ENCODE results near the gene GPR21. TPM values are rescaled to one million over a fixed set of nuclear protein-coding genes. Genes with fewer than 3 reads are reported as not detected.

Gene GPR21
- total RNA-seq, 2 donors from 2014 or later: 1.5 to 1.8 TPM

DNA sequence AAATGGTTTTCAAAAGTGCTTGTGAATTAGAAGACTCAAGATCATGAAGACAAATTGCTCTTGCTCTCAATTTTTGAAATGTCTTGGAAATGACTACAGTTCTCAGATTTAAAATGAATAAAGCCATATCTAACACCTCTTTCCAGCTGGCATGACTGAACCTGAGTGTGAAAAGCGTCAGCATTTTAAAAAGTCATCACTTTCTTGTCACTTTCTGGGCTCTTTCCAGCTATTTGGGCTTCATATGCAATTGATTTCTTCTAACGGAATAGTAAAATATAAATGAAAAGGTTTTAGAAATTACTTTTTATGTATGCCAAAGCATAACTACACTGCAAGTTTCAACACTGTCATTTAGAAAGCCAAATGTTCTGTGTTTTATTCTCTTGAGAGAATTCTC is 2.3 kb downstream of the GPR21 start:
- H3K9ac ChIP-seq (ENCODE audit: extremely low read depth, low read length, poor library complexity, severe bottlenecking): no peak overlapping the region
- no peaks in the 10 kb centered on the region for H3K9me3 ChIP-seq (ENCODE audit: control insufficient read depth, low read length)
- Mint-ChIP-seq H3K27me3 (ENCODE audit: insufficient read depth) (no peaks in the 10 kb centered on the region), H3K36me3 (ENCODE audit: low read depth) (peaks cover 11% of the 10 kb centered on the region), H3K9me3 (no peaks in the 10 kb centered on the region), H3K4me1 (no peaks in the 10 kb centered on the region), H3K4me3 (no peak overlapping the region), H3K27ac (no peak overlapping the region)
- no peak for DNase-seq
- H3K4me3 ChIP-seq (ENCODE audit: low read length): no peak overlapping the region
- no peaks in the 10 kb centered on the region for H3K4me1 ChIP-seq (ENCODE audit: control insufficient read depth, insufficient read depth, low read length)
- H3K27ac ChIP-seq (ENCODE audit: low read depth, low read length): no peak overlapping the region
- WGBS, 2 experiments (ENCODE audit: insufficient coverage in 1 of 2, insufficient read length in 1 of 2): 83 to 98% methylated on average over 1 to 2 of the region's 2 CpGs
- peaks cover 44% of the 10 kb centered on the region for H3K36me3 ChIP-seq (ENCODE audit: control insufficient read depth, insufficient read depth, low read length)
- H3K27me3 ChIP-seq (ENCODE audit: control insufficient read depth, insufficient read depth, low read length, poor library complexity, severe bottlenecking): no peaks in the 10 kb centered on the region
- no peak for TF ChIP-seq CTCF (conservative IDR thresholded peaks at IDR 0.05)

GRCh38 chr9:123036893-123037545 is 3.6 kb downstream of the GPR21 start:
- no peak overlapping the region for H3K27ac ChIP-seq (ENCODE audit: low read depth, low read length)
- Mint-ChIP-seq H3K4me1 (no peaks in the 10 kb centered on the region), H3K27ac (no peak overlapping the region), H3K4me3 (no peak overlapping the region), H3K36me3 (ENCODE audit: low read depth) (peaks cover 11% of the 10 kb centered on the region), H3K9me3 (no peaks in the 10 kb centered on the region), H3K27me3 (ENCODE audit: insufficient read depth) (no peaks in the 10 kb centered on the region)
- 91 to 100% methylated on average over 1 to 3 of the region's 3 CpGs for WGBS, 2 experiments (ENCODE audit: insufficient coverage in 1 of 2, insufficient read length in 1 of 2)
- no peak for DNase-seq
- no peaks in the 10 kb centered on the region for H3K9me3 ChIP-seq (ENCODE audit: control insufficient read depth, low read length)
- TF ChIP-seq CTCF (conservative IDR thresholded peaks at IDR 0.05): no peak
- no peaks in the 10 kb centered on the region for H3K27me3 ChIP-seq (ENCODE audit: control insufficient read depth, insufficient read depth, low read length, poor library complexity, severe bottlenecking)
- H3K9ac ChIP-seq (ENCODE audit: extremely low read depth, low read length, poor library complexity, severe bottlenecking): no peak overlapping the region
- H3K4me3 ChIP-seq (ENCODE audit: low read length): no peak overlapping the region
- no peaks in the 10 kb centered on the region for H3K4me1 ChIP-seq (ENCODE audit: control insufficient read depth, insufficient read depth, low read length)
- peaks cover 47% of the 10 kb centered on the region for H3K36me3 ChIP-seq (ENCODE audit: control insufficient read depth, insufficient read depth, low read length)

DNA sequence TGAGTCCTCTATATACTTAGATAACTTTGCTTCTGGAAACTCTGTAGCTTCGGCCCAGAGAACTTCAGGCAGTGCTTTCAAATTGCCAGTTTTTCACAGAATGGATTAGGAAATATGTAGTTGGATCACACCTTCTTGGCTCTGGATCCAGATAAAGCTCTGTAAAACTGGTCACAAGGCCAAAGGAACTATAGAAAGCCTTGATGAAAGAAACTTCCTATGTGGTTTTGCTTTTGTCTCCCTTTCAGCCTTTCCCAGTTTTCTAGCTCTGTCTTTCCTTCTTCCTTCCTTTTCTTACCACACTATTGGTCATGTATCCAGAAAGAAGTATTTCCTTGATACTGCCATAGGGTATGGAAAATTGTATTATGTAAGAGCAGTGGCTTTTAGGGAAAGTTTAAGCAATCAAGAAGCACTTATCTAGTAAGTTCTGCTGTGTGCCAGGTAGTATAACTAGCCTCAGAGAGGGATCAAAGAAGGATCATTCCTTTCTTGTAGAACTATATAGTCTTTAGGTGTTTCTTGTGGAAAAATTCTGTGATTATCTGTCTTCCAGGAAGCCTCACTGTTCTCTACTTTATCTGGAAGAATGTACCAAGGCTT is 6.3 kb downstream of the GPR21 start:
- Mint-ChIP-seq H3K36me3 (ENCODE audit: low read depth) (peaks cover 26% of the 10 kb centered on the region), H3K27me3 (ENCODE audit: insufficient read depth) (no peaks in the 10 kb centered on the region), H3K27ac (no peak overlapping the region), H3K9me3 (no peaks in the 10 kb centered on the region), H3K4me1 (no peaks in the 10 kb centered on the region), H3K4me3 (no peak overlapping the region)
- H3K4me1 ChIP-seq (ENCODE audit: control insufficient read depth, insufficient read depth, low read length): no peaks in the 10 kb centered on the region
- DNase-seq: no peak
- peaks cover 51% of the 10 kb centered on the region for H3K36me3 ChIP-seq (ENCODE audit: control insufficient read depth, insufficient read depth, low read length)
- H3K27ac ChIP-seq (ENCODE audit: low read depth, low read length): no peak overlapping the region
- no peak overlapping the region for H3K9ac ChIP-seq (ENCODE audit: extremely low read depth, low read length, poor library complexity, severe bottlenecking)
- TF ChIP-seq CTCF (conservative IDR thresholded peaks at IDR 0.05): no peak
- 92 to 100% methylated on average over 1 of the region's 1 CpG for WGBS, 2 experiments (ENCODE audit: insufficient coverage in 1 of 2, insufficient read length in 1 of 2)
- H3K4me3 ChIP-seq (ENCODE audit: low read length): no peak overlapping the region
- no peaks in the 10 kb centered on the region for H3K9me3 ChIP-seq (ENCODE audit: control insufficient read depth, low read length)
- no peaks in the 10 kb centered on the region for H3K27me3 ChIP-seq (ENCODE audit: control insufficient read depth, insufficient read depth, low read length, poor library complexity, severe bottlenecking)
